ENCODE results near the gene ZNF83.

The ZNF83 gene

DNA sequence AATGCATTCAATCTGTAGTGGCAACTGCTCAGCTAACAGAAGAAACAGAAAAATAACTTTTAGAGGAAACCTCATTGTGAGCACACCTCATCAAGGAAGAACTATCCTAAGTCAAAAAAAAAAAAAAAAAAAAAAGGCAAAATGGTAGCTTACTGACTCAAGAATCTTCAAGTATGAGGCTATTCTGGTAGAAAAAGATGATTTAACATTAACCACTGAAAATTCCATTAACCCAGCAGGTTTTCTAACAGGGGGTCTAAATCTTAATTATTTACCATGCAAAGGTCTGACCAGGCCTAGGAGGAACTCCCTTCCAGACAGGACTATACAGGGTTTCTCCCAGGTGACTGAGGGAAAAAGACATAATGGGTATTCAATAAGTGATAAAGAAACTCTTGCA is 28.4 kb upstream of the ZNF83 start:
- H3K4me3 ChIP-seq (ENCODE audit: low read depth in 1 of 2, low read length in 2 of 2), result no peak overlapping the region
- H3K9me3 ChIP-seq (ENCODE audit: control insufficient read depth in 1 of 2, low read length in 2 of 2), result peaks cover 7% of the 10 kb centered on the region in 2 donors
- H3K27me3 ChIP-seq (ENCODE audit: control insufficient read depth in 1 of 2, insufficient read depth in 2 of 2, low read length in 2 of 2), result no peaks in the 10 kb centered on the region
- H3K36me3 ChIP-seq (ENCODE audit: control insufficient read depth in 1 of 2, insufficient read depth in 2 of 2, low read length in 2 of 2), result no peaks in the 10 kb centered on the region
- no peak overlapping the region for H3K9ac ChIP-seq (ENCODE audit: low read depth in 1 of 2, low read length in 2 of 2)
- H3K27ac ChIP-seq (ENCODE audit: low read depth, low read length), result no peak overlapping the region
- H3K4me1 ChIP-seq (ENCODE audit: control insufficient read depth in 1 of 2, insufficient read depth in 2 of 2, low read length in 2 of 2), result no peaks in the 10 kb centered on the region

GRCh38 chr19:52665529-52665928 is 27.4 kb upstream of the ZNF83 start:
- no peaks in the 10 kb centered on the region for H3K36me3 ChIP-seq (ENCODE audit: control insufficient read depth in 1 of 2, insufficient read depth in 2 of 2, low read length in 2 of 2)
- peaks cover 7 to 9% of the 10 kb centered on the region in 2 donors for H3K9me3 ChIP-seq (ENCODE audit: control insufficient read depth in 1 of 2, low read length in 2 of 2)
- no peaks in the 10 kb centered on the region for H3K4me1 ChIP-seq (ENCODE audit: control insufficient read depth in 1 of 2, insufficient read depth in 2 of 2, low read length in 2 of 2)
- H3K27me3 ChIP-seq (ENCODE audit: control insufficient read depth in 1 of 2, insufficient read depth in 2 of 2, low read length in 2 of 2), result no peaks in the 10 kb centered on the region
- no peak overlapping the region for H3K4me3 ChIP-seq (ENCODE audit: low read depth in 1 of 2, low read length in 2 of 2)
- H3K27ac ChIP-seq (ENCODE audit: low read depth, low read length), result no peak overlapping the region
- H3K9ac ChIP-seq (ENCODE audit: low read depth in 1 of 2, low read length in 2 of 2), result no peak overlapping the region

DNA sequence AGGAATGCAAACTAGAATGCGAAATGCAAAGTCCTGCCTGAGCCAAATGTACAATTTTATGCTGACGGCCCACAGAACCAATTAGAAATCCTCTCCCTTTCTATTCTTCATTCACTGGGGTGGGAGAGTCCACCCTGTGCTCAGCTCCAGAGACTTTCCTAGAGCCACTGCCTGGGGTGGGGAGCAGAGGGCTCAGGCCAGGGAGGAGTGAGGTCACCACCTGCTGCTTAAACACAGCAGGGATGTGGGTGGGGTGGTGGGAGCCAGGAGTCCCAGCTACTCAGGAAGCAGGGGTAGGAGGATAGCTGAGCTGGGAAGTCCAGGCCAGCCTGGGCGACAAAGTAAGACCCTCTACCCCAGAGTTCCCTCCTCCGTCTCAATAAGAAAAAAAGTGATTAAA is 26.9 kb upstream of the ZNF83 start:
- no peak overlapping the region for H3K27ac ChIP-seq (ENCODE audit: low read depth, low read length)
- no peaks in the 10 kb centered on the region for H3K4me1 ChIP-seq (ENCODE audit: control insufficient read depth in 1 of 2, insufficient read depth in 2 of 2, low read length in 2 of 2)
- H3K27me3 ChIP-seq (ENCODE audit: control insufficient read depth in 1 of 2, insufficient read depth in 2 of 2, low read length in 2 of 2), result no peaks in the 10 kb centered on the region
- no peak overlapping the region for H3K4me3 ChIP-seq (ENCODE audit: low read depth in 1 of 2, low read length in 2 of 2)
- peaks cover 4 to 9% of the 10 kb centered on the region in 2 donors for H3K9me3 ChIP-seq (ENCODE audit: control insufficient read depth in 1 of 2, low read length in 2 of 2)
- H3K36me3 ChIP-seq (ENCODE audit: control insufficient read depth in 1 of 2, insufficient read depth in 2 of 2, low read length in 2 of 2), result no peaks in the 10 kb centered on the region
- no peak overlapping the region for H3K9ac ChIP-seq (ENCODE audit: low read depth in 1 of 2, low read length in 2 of 2)

GRCh38 chr19:52664461-52664860 is 26.3 kb upstream of the ZNF83 start:
- H3K27me3 ChIP-seq (ENCODE audit: control insufficient read depth in 1 of 2, insufficient read depth in 2 of 2, low read length in 2 of 2), result no peaks in the 10 kb centered on the region
- H3K4me1 ChIP-seq (ENCODE audit: control insufficient read depth in 1 of 2, insufficient read depth in 2 of 2, low read length in 2 of 2), result no peaks in the 10 kb centered on the region
- H3K9ac ChIP-seq (ENCODE audit: low read depth in 1 of 2, low read length in 2 of 2), result no peak overlapping the region

DNA sequence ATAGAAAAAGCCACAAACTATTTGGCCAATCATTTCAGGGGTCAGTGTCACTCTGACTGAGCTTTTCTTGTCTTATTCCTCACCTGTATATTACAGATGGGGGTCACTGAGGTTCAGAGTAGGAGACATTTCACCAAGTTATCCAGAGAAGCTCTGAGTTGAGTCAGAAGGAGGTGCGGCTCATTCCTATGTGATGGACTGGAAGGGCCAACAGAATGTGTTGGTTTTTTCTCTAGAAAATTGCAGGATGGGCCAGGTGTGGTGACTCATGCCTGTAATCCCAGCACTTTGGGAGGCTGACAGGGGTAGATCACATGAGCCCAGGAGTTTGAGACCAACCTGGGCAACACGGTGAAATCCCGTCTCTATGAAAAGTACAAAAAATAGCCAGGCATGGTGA is 24.5 kb upstream of the ZNF83 start:
- H3K27ac ChIP-seq (ENCODE audit: low read depth, low read length), result no peak overlapping the region
- no peak overlapping the region for H3K9ac ChIP-seq (ENCODE audit: low read depth in 1 of 2, low read length in 2 of 2)
- no peaks in the 10 kb centered on the region for H3K4me1 ChIP-seq (ENCODE audit: control insufficient read depth in 1 of 2, insufficient read depth in 2 of 2, low read length in 2 of 2)
- H3K36me3 ChIP-seq (ENCODE audit: control insufficient read depth in 1 of 2, insufficient read depth in 2 of 2, low read length in 2 of 2), result no peaks in the 10 kb centered on the region
- no peaks in the 10 kb centered on the region for H3K27me3 ChIP-seq (ENCODE audit: control insufficient read depth in 1 of 2, insufficient read depth in 2 of 2, low read length in 2 of 2)
- no peak overlapping the region for H3K4me3 ChIP-seq (ENCODE audit: low read depth in 1 of 2, low read length in 2 of 2)
- H3K9me3 ChIP-seq (ENCODE audit: control insufficient read depth in 1 of 2, low read length in 2 of 2), result peaks cover 0 to 9% of the 10 kb centered on the region in 2 donors

More at GRCh38 chr19:52664461-52664860, 26.3 kb upstream of the ZNF83 start:
- H3K4me3 ChIP-seq (ENCODE audit: low read depth in 1 of 2, low read length in 2 of 2), result no peak overlapping the region
- H3K27ac ChIP-seq (ENCODE audit: low read depth, low read length), result no peak overlapping the region
- no peaks in the 10 kb centered on the region for H3K36me3 ChIP-seq (ENCODE audit: control insufficient read depth in 1 of 2, insufficient read depth in 2 of 2, low read length in 2 of 2)
- H3K9me3 ChIP-seq (ENCODE audit: control insufficient read depth in 1 of 2, low read length in 2 of 2), result peaks cover 2 to 9% of the 10 kb centered on the region in 2 donors

- no peak overlapping the region for H3K27ac ChIP-seq (ENCODE audit: low read depth, low read length)
- no peak overlapping the region for H3K9ac ChIP-seq (ENCODE audit: low read depth in 1 of 2, low read length in 2 of 2)
- H3K4me3 ChIP-seq (ENCODE audit: low read depth in 1 of 2, low read length in 2 of 2), result no peak overlapping the region
- H3K36me3 ChIP-seq (ENCODE audit: control insufficient read depth in 1 of 2, insufficient read depth in 2 of 2, low read length in 2 of 2), result peaks cover 0 to 2% of the 10 kb centered on the region in 2 donors
- no peaks in the 10 kb centered on the region for H3K4me1 ChIP-seq (ENCODE audit: control insufficient read depth in 1 of 2, insufficient read depth in 2 of 2, low read length in 2 of 2)
- no peaks in the 10 kb centered on the region for H3K27me3 ChIP-seq (ENCODE audit: control insufficient read depth in 1 of 2, insufficient read depth in 2 of 2, low read length in 2 of 2)
- peaks cover 3 to 9% of the 10 kb centered on the region in 2 donors for H3K9me3 ChIP-seq (ENCODE audit: control insufficient read depth in 1 of 2, low read length in 2 of 2)
Observed at GRCh38 chr19:52660981-52661380, 22.8 kb upstream of the ZNF83 start.

GRCh38 chr19:52659013-52659412 is 20.9 kb upstream of the ZNF83 start:
- Histone ChIP-seq H3K27ac (ENCODE audit: low read depth, low read length) (no peak overlapping the region), H3K27me3 (ENCODE audit: control insufficient read depth in 1 of 2, insufficient read depth in 2 of 2, low read length in 2 of 2) (no peaks in the 10 kb centered on the region), H3K4me1 (ENCODE audit: control insufficient read depth in 1 of 2, insufficient read depth in 2 of 2, low read length in 2 of 2) (no peaks in the 10 kb centered on the region), H3K36me3 (ENCODE audit: control insufficient read depth in 1 of 2, insufficient read depth in 2 of 2, low read length in 2 of 2) (peaks cover 0 to 10% of the 10 kb centered on the region in 2 donors), H3K4me3 (ENCODE audit: low read depth in 1 of 2, low read length in 2 of 2) (no peak overlapping the region), H3K9ac (ENCODE audit: low read depth in 1 of 2, low read length in 2 of 2) (no peak overlapping the region), H3K9me3 (ENCODE audit: control insufficient read depth in 1 of 2, low read length in 2 of 2) (peaks cover 3 to 5% of the 10 kb centered on the region in 2 donors)

DNA sequence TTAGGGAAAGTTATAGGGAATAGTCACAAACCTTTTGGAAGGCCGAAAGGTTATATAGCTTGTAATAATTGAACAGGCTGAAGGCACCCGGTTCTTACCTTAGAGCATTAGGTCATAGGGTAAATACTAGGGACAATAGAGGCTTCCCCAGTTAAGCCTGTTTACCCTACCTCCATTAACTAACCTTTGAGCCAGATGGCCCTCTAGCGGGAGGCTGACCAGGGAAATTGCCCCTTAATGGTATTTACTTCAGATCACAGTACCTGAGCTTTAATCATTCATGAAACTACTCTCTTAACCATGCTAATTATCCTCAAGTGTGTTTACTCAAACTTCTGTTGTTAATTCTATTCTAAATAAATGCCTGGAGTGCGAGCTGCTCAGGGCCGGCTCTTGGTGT is 20.4 kb upstream of the ZNF83 start:
- H3K4me3 ChIP-seq (ENCODE audit: low read depth in 1 of 2, low read length in 2 of 2), result no peak overlapping the region
- peaks cover 0 to 14% of the 10 kb centered on the region in 2 donors for H3K36me3 ChIP-seq (ENCODE audit: control insufficient read depth in 1 of 2, insufficient read depth in 2 of 2, low read length in 2 of 2)
- H3K9me3 ChIP-seq (ENCODE audit: control insufficient read depth in 1 of 2, low read length in 2 of 2), result peaks cover 5 to 6% of the 10 kb centered on the region in 2 donors
- no peak overlapping the region for H3K27ac ChIP-seq (ENCODE audit: low read depth, low read length)
- no peaks in the 10 kb centered on the region for H3K4me1 ChIP-seq (ENCODE audit: control insufficient read depth in 1 of 2, insufficient read depth in 2 of 2, low read length in 2 of 2)
- H3K27me3 ChIP-seq (ENCODE audit: control insufficient read depth in 1 of 2, insufficient read depth in 2 of 2, low read length in 2 of 2), result no peaks in the 10 kb centered on the region
- no peak overlapping the region for H3K9ac ChIP-seq (ENCODE audit: low read depth in 1 of 2, low read length in 2 of 2)

GRCh38 chr19:52653161-52653560 is 15.0 kb upstream of the ZNF83 start:
- Histone ChIP-seq H3K27ac (ENCODE audit: low read depth, low read length) (no peak overlapping the region), H3K9me3 (ENCODE audit: control insufficient read depth in 1 of 2, low read length in 2 of 2) (peaks cover 9 to 11% of the 10 kb centered on the region in 2 donors)

GRCh38 chr19:52651956-52652355 is 13.8 kb upstream of the ZNF83 start:
- Histone ChIP-seq H3K4me1 (ENCODE audit: control insufficient read depth in 1 of 2, insufficient read depth in 2 of 2, low read length in 2 of 2) (no peaks in the 10 kb centered on the region), H3K27ac (ENCODE audit: low read depth, low read length) (no peak overlapping the region), H3K9me3 (ENCODE audit: control insufficient read depth in 1 of 2, low read length in 2 of 2) (peaks cover 12 to 14% of the 10 kb centered on the region in 2 donors), H3K27me3 (ENCODE audit: control insufficient read depth in 1 of 2, insufficient read depth in 2 of 2, low read length in 2 of 2) (no peaks in the 10 kb centered on the region), H3K4me3 (ENCODE audit: low read depth in 1 of 2, low read length in 2 of 2) (no peak overlapping the region), H3K36me3 (ENCODE audit: control insufficient read depth in 1 of 2, insufficient read depth in 2 of 2, low read length in 2 of 2) (peaks cover 0 to 21% of the 10 kb centered on the region in 2 donors), H3K9ac (ENCODE audit: low read depth in 1 of 2, low read length in 2 of 2) (no peak overlapping the region)

More at GRCh38 chr19:52653161-52653560, 15.0 kb upstream of the ZNF83 start:
- no peak overlapping the region for H3K4me3 ChIP-seq (ENCODE audit: low read depth in 1 of 2, low read length in 2 of 2)
- H3K36me3 ChIP-seq (ENCODE audit: control insufficient read depth in 1 of 2, insufficient read depth in 2 of 2, low read length in 2 of 2), result peaks cover 0 to 21% of the 10 kb centered on the region in 2 donors
- no peak overlapping the region for H3K9ac ChIP-seq (ENCODE audit: low read depth in 1 of 2, low read length in 2 of 2)
- no peaks in the 10 kb centered on the region for H3K27me3 ChIP-seq (ENCODE audit: control insufficient read depth in 1 of 2, insufficient read depth in 2 of 2, low read length in 2 of 2)
- H3K4me1 ChIP-seq (ENCODE audit: control insufficient read depth in 1 of 2, insufficient read depth in 2 of 2, low read length in 2 of 2), result no peaks in the 10 kb centered on the region
